Measurements from ENCODE around the gene THAP8.

- no peak for TF ChIP-seq POLR2AphosphoS5 (IDR thresholded peaks at IDR 0.05; ENCODE audit: low read depth, low read length)
- no peak for TF ChIP-seq POLR2A (IDR thresholded peaks at IDR 0.05; ENCODE audit: low read depth, low read length)
- TF ChIP-seq PAX5 (IDR thresholded peaks at IDR 0.05; ENCODE audit: insufficient read depth, low read length, severe bottlenecking): no peak
- no peak for TF ChIP-seq TAF1 (IDR thresholded peaks at IDR 0.05; ENCODE audit: low read depth, low read length)
- no peak for TF ChIP-seq SPI1 (IDR thresholded peaks at IDR 0.05; ENCODE audit: low read depth, low read length)
- no peak for TF ChIP-seq POU2F2 (IDR thresholded peaks at IDR 0.05; ENCODE audit: low read depth, low read length)
These were observed 19.2 kb upstream of the THAP8 start for GRCh38 chr19:36073121-36073876.

Data from GM12891 (cell line).